Activated CD8-positive, alpha-beta T cell treated with anti-CD3 and anti-CD28 coated beads for 36 hours (primary cell): ENCODE data around the gene VPS13D. TPM values are rescaled to one million over a fixed set of nuclear protein-coding genes. Genes with fewer than 3 reads are reported as not detected.
A peak's percentile ranks its signal among the peaks of the same experiment; 100 is the strongest.

ENCODE experiments used
- ATAC-seq: fragments of 200-7000 bp; cut with Tn5 transposase; one replicate; pipeline ENCODE4 v1.10.0; 2021; ENCODE audit warnings: mild to moderate bottlenecking, moderate library complexity
- CTCF ChIA-PET: fragments of 350-600 bp; sonication (Branson Sonifier 250); formaldehyde crosslinking; loops from one replicate; lab custom pipeline; 2021; ENCODE audit warnings: antibody characterized with exemption; lab: Charles Lee
- POLR2A ChIA-PET: fragments of 350-600 bp; sonication (Branson Sonifier 250); formaldehyde crosslinking; loops from one replicate; lab custom pipeline; 2021; ENCODE audit warnings: antibody characterized with exemption; lab: Charles Lee
- DNase-seq: peaks from one replicate; pipeline ENCODE4 v3.0.0-alpha.2; 2020
- H3K27ac Mint-ChIP-seq: one replicate; pipeline ENCODE4 v1.8.0; 2021; ENCODE audit warnings: mild to moderate bottlenecking, mixed read lengths
- H3K27me3 Mint-ChIP-seq: one replicate; pipeline ENCODE4 v1.8.0; 2021; ENCODE audit warnings: mixed read lengths
- H3K36me3 Mint-ChIP-seq: one replicate; pipeline ENCODE4 v1.8.0; 2021; ENCODE audit warnings: low read depth, mixed read lengths
- H3K4me1 Mint-ChIP-seq: one replicate; pipeline ENCODE4 v1.8.0; 2021; ENCODE audit warnings: low read depth, mixed read lengths
- H3K4me3 Mint-ChIP-seq: one replicate; pipeline ENCODE4 v1.8.0; 2021; ENCODE audit warnings: mild to moderate bottlenecking, moderate library complexity, mixed read lengths
- H3K9me3 Mint-ChIP-seq: one replicate; pipeline ENCODE4 v1.8.0; 2021; ENCODE audit warnings: mixed read lengths
- intact Hi-C: fragments of 100-400 bp; cut with micrococcal nuclease; formaldehyde crosslinking; loops from one replicate; pipeline ENCODE4 v1.10.0; 2022
- total RNA-seq, 2 experiments: library from RNA; stranded (reverse); gene quantifications; one replicate each; pipeline ENCODE4 v1.2.3, GENCODE V29; 2021
- TF ChIP-seq, protein P1 (sequence below): fragments of 200-600 bp; IDR thresholded peaks from one replicate; pipeline ENCODE4 v1.8.0; 2022; ENCODE audit warnings: antibody characterized with exemption, mild to moderate bottlenecking

The VPS13D gene
- total RNA-seq, 2 experiments from 2014 or later: 28.1 to 30.7 TPM

DNA sequence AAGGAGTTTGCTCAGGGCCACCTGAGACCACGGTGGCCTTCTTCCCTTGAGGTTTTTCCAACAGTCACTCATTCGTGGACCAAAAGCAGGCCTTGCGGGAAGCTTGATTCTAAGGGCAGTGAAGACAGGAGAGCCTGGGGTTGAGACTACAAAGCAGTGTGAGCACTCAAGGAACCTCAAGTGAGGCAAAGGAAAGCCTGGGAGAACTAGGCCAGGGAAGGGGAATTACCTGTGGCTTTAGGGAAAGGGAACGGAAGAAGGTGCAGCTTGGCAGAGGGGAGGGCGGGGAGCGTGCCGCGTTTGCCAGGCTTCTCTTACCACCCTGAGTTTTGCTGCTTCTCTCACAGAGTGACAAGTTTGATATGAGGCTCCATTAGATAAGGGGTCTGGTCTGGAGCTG, 273.9 kb downstream of the VPS13D start:
- Mint-ChIP-seq H3K27me3 (no peaks in the 10 kb centered on the region), H3K9me3 (no peaks in the 10 kb centered on the region), H3K27ac (peak overlapping the region; percentile 55), H3K4me3 (no peak overlapping the region), H3K36me3 (peaks cover 43% of the 10 kb centered on the region), H3K4me1 (peaks cover 56% of the 10 kb centered on the region)
- intact Hi-C loops: no loop called here
- ATAC-seq (no peak), DNase-seq (no peak)
- TF ChIP-seq, protein P1, sequence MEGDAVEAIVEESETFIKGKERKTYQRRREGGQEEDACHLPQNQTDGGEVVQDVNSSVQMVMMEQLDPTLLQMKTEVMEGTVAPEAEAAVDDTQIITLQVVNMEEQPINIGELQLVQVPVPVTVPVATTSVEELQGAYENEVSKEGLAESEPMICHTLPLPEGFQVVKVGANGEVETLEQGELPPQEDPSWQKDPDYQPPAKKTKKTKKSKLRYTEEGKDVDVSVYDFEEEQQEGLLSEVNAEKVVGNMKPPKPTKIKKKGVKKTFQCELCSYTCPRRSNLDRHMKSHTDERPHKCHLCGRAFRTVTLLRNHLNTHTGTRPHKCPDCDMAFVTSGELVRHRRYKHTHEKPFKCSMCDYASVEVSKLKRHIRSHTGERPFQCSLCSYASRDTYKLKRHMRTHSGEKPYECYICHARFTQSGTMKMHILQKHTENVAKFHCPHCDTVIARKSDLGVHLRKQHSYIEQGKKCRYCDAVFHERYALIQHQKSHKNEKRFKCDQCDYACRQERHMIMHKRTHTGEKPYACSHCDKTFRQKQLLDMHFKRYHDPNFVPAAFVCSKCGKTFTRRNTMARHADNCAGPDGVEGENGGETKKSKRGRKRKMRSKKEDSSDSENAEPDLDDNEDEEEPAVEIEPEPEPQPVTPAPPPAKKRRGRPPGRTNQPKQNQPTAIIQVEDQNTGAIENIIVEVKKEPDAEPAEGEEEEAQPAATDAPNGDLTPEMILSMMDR: no peak
- ChIA-PET CTCF (no interaction called here), POLR2A (interaction anchor here (0.6 to 2.7 kb wide), 5 partner anchors 23 to 124 kb away, joined by 3 to 10 read pairs (median 4); no protein-coding TSS in a partner anchor)

DNA sequence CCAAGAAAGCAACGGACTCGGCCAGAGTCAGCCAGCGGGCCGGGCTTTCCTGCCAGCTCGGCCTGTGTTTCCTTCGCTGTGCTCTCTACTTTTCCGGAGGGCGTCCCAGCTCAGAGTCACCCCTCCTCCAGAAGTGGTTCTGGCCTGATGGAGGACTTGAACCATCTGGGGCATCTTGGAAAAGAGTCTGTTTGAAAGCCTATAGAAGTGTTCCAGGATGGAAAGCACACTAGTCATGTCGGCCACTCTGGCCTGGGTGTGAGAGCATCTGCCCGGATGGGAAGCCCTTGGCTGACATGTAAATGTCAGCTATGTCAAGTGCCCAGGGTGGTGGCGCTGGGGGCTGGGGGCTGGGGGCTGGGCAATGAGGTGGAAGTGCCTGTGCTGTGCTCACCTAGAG, 274.8 kb downstream of the VPS13D start:
- ChIA-PET POLR2A (interaction anchor here (0.6 to 1.8 kb wide), 5 partner anchors 24 to 124 kb away, joined by 3 to 6 read pairs (median 3); no protein-coding TSS in a partner anchor), CTCF (no interaction called here)
- ATAC-seq (no peak), DNase-seq (no peak)
- peaks cover 58% of the 10 kb centered on the region for H3K4me1 Mint-ChIP-seq
- H3K27me3 Mint-ChIP-seq: no peaks in the 10 kb centered on the region
- H3K9me3 Mint-ChIP-seq: no peaks in the 10 kb centered on the region
- TF ChIP-seq, protein P1: no peak
- H3K27ac Mint-ChIP-seq: no peak overlapping the region
- peaks cover 42% of the 10 kb centered on the region for H3K36me3 Mint-ChIP-seq
- intact Hi-C loops: no loop called here
- H3K4me3 Mint-ChIP-seq: no peak overlapping the region

DNA sequence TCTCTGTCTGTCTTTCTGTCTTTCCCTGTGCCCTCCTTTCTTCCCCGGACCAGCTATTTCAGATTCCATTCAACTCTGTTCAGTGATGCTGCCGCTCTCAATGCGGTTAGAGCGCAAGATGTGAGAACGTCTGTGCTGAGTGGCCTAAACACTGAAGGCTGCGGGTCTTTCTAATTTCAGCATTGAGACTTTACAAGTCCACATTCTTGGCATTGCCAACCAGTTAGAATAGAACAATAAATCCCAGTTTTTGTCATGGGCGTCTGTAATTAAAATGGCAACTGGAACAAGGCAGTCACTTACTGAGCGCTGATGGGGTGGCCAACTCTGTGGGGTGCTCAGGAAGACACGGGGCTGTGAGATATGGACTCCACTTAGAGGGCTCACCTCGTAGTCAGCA, 275.4 kb downstream of the VPS13D start:
- CTCF ChIA-PET: no interaction called here

DNA sequence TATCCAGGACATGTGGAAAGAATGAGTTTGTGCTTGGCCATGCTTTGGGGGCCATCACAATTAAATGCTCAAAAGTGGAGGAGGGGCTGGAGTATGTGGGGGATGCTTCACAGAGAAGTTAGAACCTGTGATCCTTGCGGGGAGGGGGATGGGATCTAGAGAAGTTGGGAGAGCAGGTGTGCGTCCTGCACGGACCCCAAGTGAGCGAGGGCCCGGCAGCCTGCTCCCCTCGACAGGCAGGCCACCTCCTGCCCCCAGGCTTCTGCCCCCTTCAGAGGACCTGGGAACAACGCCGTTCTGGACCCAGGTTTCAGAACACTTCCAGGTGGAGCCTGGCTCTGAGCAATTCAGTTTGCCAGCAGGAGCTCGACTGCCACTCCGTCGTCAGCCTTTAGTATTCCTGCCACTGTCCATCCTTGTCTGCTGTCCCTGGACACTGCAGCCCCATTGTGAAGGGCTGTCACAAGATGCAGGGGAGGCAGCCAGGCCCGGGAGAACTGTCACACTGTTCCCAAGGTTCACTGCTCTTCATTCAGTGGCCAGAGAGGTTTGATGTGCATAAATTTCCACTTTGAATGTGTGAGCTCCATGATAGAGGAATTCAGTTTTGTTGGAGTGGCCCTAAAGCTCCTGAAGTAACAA, 275.9 kb downstream of the VPS13D start:
- peak overlapping the region; percentile 55 for H3K27ac Mint-ChIP-seq
- CTCF ChIA-PET: interaction anchor here (0.9 to 2.0 kb wide), 4 partner anchors 11 to 56 kb away, joined by 3 to 7 read pairs (median 5); no protein-coding TSS in a partner anchor
- intact Hi-C loops: no loop called here
- peaks cover 45% of the 10 kb centered on the region for H3K36me3 Mint-ChIP-seq
- DNase-seq (no peak), ATAC-seq (no peak)
- POLR2A ChIA-PET: interaction anchor here (2.0 to 2.5 kb wide), 3 partner anchors 13 to 69 kb away, joined by 6 to 12 read pairs (median 8); no protein-coding TSS in a partner anchor
- H3K4me3 Mint-ChIP-seq: no peak overlapping the region
- no peaks in the 10 kb centered on the region for H3K9me3 Mint-ChIP-seq
- H3K4me1 Mint-ChIP-seq: peaks cover 62% of the 10 kb centered on the region
- H3K27me3 Mint-ChIP-seq: no peaks in the 10 kb centered on the region
- TF ChIP-seq, protein P1: no peak

More for the DNA sequence above, 275.4 kb downstream of the VPS13D start:
- Mint-ChIP-seq H3K4me3 (no peak overlapping the region), H3K27ac (peak overlapping the region; percentile 4), H3K9me3 (no peaks in the 10 kb centered on the region), H3K27me3 (no peaks in the 10 kb centered on the region), H3K4me1 (peaks cover 58% of the 10 kb centered on the region), H3K36me3 (peaks cover 42% of the 10 kb centered on the region)
- no peak for DNase-seq
- intact Hi-C loops: no loop called here
- POLR2A ChIA-PET: interaction anchor here (1.8 to 2.5 kb wide), 2 partner anchors 28 to 71 kb away, joined by 6 to 12 read pairs; no protein-coding TSS in a partner anchor
- no peak for ATAC-seq
- TF ChIP-seq, protein P1: no peak
